ENCODE measurements around the gene FASN.
"Not testable (repeated sequence)": the region's sequence is repeated elsewhere in the genome, so short reads cannot be mapped to it uniquely, and the experiment has no call there.

FASN gene

DNA sequence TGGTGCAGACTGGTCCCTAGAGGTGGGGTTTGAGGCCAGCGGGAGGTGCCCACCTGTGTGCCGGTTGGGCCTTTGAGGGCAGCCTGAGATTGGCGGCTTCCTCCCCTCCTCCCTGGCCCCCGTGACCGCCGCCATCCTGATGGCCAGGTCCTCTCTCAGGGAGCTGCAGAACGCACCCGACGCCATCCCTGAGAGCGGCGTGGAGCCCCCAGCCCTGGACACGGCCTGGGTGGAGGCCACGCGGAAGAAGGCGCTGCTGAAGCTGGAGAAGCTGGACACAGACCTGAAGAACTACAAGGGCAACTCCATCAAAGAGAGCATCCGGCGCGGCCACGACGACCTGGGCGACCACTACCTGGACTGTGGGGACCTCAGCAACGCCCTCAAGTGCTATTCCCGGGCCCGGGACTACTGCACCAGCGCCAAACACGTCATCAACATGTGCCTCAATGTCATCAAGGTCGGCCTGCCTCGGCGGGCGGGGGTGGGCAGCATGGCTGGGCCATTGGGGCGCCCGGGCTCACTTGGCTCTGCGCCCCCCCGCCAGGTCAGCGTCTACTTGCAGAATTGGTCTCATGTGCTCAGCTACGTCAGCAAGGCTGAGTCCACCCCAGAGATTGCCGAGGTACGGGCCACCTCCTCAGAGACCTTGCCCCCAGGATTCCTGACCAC lies 43.5 kb downstream of the FASN start:
- no peak for DNase-seq

DNA sequence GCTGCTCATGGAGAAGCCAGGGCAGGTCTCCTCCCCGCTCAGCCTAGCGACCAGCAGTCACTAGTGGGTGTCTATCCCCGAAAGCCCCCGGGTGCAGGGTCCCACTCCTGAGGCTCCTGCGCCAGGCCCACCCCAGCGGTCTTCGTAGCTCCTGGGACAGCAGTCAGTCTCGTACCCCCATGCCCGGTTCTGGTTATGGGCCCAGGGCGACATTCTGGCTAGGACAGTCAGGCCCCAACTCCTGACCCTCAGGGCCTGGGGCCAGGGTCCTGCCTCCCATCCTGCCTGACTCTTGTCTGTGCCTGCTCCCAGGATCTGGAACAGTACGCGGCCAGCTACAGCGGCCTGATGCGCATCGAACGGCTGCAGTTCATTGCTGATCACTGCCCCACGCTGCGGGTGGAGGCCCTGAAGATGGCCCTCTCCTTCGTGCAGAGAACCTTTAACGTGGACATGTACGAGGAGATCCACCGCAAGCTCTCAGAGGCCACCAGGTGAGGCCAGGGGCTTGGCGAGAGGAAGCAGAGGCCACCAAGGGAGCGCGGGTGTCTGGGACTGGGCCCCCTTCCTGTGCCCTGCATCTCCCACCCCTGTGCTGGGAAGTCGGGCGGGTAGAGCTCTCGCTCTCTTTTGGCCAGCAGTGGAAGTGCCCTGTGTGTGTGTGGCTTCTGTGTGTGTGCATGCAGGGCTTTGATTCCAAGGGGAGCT lies 44.3 kb downstream of the FASN start:
- no peak for DNase-seq

DNA sequence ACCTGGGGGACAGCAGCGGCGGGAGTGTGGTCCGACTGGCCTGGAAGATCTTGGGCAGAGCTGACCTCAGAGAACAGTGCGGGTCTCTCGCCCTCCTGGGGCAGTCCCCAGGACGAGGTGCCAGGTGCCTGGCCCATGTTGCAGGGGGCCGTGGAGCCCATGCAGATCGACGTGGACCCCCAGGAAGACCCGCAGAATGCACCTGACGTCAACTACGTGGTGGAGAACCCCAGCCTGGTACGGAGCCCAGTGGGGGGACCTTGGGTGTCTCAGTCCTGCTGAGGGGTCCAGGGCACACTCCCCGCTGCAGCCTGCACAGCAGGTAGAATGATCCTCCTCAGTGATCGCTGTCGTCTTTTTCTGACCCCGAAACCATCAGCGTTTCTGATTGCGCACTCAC lies 44.9 kb downstream of the FASN start:
- DNase-seq, result no peak

DNA sequence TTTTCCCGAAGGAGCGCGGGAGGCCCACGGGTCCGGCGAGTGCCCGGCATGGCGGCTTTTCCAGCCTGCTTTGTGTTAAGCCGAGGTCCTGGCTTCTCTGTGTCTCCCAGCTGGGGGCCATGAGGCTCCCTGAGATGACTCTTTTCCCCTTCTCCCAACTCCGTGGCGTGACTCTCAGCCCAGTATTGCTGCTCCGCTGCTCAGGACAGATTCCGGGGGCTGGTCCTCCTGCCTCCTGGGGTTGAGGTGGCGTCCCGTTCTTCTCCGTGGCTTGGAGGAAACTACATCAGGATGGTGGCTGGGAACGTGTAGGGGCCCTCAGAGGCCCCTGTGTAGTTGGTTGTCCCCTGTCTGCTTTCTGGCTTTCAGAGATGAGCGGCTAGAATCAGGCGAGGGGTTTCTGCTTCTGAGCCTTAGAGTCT lies 45.4 kb downstream of the FASN start:
- no peak for DNase-seq

DNA sequence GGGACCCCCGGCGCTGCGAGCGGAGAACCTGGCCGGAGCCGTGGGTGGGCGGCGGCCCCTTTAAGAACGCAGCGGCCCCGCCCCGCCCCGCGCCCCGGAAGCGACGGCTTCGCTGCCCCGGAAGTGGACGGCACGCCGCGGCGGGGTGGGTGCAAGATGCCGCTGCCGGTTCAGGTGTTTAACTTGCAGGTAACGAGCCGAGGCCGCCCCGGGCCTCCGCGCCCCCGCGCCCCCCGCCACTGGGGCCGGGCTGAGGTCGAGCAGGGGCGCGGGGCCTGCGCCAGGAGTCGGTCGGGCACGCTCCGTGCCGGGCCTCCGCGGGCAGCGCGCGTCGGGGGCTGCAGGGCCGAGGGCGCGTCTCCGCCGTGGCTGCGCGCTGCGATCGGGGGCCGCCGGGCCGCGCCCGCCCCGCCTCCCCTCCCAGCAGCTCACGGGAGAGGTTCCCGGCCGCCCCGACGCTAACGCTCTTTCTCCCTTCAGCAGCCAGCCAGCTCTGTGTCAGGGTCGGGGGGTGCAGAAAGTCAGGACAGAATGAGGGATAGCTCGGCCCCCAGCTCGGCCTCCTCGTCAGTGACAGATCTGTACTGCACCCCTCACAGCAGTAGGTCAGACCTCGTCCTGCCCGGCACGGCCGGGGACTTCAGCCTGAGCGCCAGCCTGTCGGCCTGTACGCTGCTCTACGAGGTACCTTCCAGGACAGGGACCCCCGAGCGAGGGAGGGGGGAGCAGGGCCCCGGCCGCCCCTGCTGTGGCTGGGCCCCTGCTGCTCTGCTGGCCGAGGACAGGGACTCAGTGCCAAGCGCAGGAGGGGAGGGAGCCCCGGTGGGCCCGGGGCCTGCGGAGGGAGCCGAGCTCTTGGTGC lies 46.0 kb downstream of the FASN start, which contains the start of the genes GPS1 and RFNG:
TSS of gene GPS1 (plus strand) at position 123 of the 862 bp plus-strand sequence. CDS start at position 157, 34 bp downstream.
TSS of gene RFNG (minus strand) at position 36 of the 862 bp plus-strand sequence. CDS start 45 bp downstream, outside the sequence.
- DNase-seq, result peak; percentile 84

DNA sequence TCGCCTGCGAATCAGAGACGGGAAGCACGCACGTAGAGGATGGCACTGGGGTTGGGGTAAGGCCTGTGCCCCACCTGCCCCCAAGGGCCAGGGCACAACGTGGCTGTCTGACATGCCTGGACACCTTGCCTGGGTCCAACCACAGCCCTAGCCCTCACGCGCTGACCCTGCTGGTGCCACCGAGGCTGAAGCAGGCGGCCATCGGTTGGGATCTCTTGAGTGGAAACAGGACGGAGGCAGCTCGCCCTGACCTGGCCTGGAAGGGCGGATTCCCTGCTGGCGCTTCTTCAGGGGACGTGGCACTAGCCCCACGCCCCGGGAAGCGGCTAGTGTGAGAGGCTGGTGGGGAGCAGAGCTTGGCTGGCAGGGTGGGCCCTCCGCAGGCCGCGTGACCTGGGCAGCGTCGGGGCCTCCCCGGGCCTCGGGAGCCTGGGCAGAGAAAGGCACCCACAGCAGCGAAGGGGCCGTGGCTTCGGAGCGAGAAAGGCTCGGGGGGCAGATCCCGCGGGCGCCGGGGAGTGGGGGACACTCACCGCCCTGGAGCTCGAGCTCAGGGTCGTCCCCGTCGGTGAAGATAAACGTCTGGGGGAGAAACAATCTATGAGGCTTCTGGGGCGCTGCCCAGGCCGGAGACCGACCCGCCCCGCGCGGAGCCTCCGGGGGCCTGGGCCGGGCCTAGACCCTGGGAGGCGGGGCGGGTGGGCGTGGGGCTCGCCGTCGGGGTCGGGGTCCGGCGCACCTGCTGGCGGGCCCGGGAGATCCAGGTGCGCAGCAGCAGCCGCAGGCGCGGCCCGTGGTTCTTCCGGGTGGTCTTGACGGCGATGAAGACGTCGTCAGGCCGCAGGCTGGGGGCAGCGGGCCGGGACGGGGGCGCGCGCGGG lies 47.0 kb downstream of the FASN start:
- DNase-seq, result no peak

DNA sequence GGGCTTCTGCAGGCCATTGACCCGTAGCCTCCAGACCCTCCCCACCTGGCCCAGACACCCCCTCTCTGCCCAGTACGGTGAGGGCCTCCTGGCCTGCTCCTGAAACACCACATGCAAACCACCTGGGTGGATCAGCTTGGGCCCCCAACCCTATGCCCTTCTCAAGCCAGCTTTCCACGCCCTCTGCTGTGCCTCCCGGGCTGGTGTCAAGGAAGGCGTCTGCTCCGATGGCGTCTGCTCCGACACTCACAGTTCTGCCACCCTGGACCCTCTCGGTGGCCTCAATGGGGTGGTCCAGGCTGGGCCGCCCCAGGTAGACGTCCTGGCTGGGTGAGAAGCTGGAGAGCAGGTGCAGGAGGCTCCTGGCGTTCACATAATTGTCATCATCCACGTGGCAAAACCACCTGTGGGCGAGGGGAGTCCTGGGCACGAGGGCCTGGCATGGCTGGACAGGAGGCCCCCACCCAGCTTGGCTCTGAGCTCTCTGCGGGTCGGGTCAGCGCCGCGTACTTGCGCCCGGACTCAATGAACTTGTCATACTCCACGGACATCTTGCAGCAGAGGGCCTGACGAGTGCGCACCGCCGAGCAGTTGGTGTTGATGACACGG lies 47.8 kb downstream of the FASN start:
- no peak for DNase-seq

DNA sequence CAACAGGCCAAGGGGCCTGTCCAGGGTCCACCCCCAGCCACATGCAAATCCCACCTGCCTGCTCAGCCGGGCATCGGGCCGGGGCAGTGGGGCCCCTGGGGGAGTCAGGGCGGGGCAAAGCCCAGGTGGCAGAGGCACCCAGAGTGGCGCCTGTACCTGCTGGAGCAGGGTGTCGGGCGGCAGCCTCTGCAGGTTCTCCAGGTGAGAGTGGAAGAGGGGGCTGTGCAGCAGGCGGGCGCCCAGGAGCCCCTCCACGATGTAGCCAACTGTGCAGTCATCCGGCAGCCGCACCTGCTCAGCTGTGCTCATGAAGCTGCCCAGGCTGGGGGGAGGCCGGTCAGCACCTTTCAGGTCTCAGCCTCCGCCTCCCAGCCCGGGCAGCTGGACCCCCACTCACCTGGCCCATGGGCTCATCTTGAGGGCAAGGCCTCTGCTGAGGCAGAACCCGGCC lies 48.5 kb downstream of the FASN start:
- DNase-seq, result no peak

DNA sequence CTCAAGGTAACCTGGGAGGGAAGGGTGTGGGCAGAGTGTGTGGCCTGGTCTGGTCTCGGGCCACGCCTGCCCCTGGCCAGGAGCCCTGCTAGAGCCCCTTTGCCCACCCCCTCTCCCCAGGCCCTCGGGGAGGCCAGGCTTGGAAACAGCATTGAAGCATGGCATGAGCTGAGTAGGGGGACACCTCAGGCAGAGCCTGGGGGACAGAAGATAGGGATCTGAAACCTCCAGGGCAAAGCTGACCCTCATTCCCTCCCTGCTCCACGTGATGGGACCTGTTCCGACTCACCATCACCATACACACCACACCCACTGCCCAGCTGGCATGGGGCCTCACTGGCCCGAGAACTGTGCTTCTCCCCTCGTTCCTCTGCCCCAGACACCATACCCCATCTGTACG lies 48.9 kb downstream of the FASN start:
- no peak for DNase-seq

DNA sequence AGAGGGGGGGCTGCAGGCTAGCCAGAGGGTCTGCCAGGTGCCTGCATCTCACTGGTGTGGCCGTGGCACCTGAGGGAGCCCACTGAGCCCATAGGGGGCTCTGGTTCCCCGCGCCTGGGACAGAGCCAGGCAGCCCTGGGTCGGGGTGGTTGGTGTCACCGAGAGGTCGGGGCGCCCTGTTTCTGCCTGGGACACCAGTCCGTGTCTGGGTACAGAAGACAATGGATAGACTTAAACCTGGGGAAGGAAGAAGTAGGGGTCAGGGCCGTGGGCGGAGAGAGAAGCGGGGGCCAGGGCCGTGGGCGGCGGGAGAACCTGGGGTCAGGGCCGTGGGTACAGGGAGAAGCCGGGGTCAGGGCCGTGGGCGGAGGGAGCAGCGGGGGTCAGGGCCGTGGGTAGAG lies 49.5 kb downstream of the FASN start:
- DNase-seq, result no peak

DNA sequence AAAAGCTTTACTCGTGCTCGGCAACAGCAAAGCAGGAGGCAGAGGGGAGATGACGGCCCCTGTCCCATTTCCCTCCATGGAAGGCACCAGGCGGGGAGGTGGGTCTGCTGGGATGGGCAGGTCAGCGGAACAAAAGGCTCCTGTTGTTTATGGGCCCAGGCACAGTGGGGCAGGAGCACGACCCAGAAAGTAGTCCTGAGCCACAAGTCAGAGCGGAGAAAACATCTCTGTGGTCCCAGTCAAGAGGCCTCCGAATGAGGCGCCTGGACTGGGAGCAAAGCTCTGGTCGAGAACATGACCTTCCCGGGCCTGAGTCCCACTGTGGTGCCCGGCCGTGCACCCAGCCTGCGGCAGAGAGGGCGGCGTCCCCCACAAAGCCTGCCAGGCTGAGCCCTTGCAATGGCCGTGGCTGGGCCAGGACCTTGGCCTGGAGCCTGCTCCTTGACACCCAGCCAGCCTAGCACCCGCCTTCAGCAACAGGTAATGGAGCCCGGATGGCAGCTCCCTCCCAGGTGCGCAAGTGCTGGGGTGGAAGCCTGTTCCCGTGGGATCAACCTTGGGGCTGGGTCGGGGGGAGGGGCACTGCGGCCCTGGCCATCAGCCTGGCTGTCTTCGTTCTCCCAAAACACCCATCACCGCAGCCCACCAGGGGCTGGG lies 50.0 kb downstream of the FASN start:
- no peak for DNase-seq

DNA sequence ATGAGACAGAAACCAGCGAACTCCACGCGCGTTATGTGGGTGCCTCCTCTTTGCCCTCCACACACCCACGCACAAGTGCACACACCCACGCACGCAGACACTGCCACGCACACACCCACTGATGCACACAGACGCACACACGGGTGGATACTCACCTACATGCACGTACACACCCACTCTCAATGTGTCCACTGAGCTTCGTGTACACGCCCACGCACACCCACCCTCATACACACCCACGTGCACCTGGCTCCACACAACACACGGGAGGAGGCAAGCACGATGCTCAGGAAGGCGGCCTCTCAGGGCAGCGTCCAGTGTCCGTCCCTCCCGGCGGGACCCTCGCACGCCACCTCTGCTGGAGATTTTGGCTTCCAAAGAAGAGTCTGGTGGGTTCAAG lies 50.7 kb downstream of the FASN start:
- DNase-seq, result no peak

DNA sequence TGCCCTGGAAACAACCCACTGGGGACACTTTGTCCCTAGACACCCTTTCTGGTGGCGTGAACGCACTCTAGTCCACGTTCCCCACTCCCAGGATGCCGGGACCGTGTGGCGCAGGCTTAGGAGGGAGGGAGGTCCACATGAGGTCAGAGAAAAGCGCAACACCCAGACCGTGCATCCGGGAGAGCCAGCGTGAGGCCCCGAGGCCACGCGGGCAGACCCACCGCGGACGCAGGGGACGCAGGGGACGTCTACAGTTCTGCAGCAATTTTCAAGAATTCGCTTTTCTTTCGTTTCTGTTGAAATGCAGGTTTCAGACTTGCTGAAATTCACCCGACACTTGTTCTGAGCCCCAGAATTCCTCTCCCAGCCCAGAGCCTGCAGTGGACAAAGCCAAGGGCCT lies 51.1 kb downstream of the FASN start:
- no peak for DNase-seq

DNA sequence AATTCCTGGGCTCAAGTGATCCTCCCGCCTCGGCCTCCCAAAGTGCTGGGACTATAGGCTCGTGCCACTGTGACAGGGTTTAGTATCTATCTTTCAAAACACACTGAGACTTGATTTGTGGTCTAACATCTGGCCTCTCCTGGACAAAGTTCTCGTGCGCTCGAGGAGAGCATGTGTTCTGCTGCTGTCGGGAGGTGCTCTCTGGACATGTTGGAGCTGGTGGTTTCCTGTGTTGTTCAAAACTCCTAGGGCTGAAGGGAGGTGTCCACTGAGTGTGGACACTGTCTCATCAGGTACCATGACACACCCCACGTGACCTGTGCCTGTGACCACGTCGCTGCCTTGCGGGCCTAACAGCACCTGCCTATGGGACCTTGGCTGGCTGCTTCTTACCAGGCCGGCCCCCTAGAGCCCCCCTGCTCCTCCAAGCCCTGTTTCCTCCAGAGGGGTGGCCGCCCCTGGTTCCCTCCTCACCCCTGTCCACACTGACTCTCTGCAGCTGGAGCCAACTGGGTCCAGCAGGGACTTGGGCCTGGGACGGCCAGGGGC lies 52.0 kb downstream of the FASN start:
- no peak for DNase-seq

DNA sequence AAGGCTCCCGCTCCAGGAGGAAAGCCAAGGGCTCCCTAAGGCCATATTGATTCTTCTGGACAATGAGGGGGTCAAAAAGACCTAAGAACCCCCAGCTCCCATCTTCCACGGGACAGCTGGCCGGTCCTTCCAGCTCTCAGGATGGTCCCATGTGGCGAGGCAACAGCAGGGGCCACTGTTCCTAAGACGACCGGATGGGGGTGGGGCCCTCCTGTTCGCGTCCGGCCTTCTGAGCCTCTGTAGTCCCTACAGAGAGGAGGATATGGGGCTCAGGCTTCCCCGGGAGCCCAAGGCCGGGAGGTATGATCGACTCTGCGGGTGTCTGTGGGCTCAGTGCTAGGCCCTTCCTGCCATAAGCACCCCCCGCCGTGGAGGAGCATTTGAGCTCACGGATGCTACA lies 54.5 kb downstream of the FASN start:
- no peak for DNase-seq

DNA sequence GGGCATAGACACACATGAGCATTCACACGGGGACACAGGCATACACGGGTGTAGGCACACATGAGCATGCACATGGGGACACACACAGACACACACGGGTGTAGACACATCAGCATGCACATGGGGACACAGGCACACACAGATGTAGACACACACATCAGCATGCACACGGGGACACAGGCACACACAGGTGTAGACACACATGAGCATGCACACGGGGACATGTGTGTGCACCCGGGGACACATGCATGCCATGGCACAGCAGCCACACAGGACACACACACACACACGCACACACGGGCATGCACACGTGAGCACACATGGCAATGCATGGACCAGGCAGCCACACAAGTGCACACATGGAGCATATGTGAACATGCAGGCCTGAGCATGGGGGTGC lies 55.4 kb downstream of the FASN start:
- DNase-seq, result no peak

DNA sequence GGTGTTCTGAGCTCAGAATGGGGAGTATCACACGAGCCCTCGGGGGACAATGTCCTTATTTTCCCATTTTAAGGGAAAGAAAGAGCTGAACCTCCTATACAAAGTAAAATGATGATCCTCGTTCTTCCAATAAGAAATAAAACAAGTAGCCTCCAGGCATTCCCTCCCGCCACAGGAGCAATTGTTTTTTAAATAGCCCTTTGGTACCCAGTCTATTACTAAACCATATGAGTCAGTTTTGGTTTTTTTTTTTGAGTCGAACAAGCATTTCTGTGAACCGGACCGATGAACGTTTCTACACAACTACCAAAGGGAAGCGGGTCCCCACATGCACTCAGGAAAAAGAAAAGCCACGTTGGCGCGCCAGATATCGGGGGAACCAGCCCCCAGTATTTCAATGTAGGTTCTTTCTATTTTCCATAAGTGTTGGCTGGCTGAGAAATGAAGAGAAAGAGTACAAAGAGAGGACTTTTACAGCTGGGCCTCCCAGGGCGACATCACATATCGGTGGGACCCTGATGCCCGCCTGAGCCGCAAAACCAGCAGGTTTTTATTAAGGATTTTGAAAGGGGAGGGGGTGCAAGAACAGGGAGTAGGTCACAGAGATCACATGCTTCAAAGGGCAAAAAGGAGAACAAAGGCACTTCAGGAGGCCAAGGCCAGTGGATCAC lies 56.8 kb downstream of the FASN start:
- DNase-seq, result no peak

DNA sequence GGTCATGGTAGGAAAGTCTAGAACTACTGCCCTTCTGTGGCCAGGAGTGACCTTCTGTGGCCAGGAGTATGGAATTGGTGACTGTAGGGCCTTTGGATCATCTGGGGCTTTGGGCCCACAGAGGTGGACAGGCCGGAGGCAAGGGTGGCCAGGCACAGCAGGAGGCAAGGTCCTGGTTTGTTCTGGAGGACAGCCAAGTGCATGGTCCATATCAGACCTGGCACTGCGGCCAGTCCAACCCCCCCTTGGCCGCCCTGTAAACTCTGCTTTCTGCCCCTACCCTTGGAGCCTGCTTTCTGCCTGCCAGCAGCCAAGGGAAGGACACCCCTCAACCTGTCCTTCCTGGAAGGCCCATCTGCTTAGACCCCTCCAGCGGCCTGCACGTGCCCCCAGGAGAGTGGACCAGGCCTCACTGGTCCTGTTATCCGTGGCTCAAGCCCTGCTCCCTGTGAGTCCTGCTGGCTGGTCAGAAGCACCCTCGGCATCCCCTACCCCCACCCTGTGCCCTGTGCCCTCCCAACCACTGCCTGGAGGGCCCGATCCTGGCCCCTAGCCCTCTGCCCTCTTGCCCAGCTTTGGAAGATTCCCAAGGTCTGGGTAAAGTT lies 58.2 kb downstream of the FASN start:
- no peak for DNase-seq

DNA sequence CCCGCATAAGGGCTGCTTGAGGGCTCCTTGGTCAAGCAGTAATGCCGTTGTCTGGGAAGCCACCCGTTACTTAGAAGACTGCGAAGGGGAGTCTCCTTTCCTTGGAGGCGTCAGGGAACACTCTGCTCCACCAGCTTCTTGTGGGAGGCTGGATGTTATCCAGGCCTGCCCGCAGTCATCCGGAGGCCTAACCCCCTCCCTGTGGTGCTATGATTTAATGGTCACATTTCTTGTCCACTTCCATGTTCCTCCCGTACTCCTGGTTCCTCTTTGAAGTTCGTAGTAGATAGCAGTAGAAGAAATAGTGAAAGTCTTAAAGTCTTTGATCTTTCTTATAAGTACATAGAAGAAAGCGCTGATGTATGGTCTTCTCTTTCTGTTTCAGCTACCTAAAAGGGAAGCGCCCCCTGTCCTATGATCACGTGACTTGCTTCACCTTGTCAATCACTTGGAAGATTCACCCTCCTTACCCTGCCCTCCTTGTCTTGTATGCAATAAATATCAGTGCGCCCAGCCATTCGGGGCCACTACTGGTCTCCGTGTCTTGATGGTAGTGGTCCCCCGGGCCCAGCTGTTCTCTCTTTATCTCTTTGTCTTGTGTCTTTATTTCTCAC lies 59.1 kb downstream of the FASN start:
- not testable (repeated sequence) for DNase-seq

DNA sequence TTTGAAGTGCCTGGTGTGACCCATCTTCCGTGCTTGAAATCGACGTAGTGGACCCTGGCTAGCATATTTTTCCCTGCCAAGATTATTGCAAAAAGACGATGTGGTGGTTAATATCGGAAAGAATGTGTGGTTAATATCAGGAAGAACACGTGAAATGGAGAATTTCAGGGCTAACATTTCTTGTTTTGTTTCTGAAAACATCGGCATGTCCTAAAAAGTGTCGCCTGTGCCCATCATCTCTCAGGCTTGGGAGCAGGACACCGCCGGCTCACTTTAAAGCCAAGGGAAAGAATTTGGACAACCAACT lies 60.2 kb downstream of the FASN start:
- DNase-seq, result no peak
